Dermis blood vessel endothelial cell (primary cell): Measurements from ENCODE around the gene SAMD11. TPM values are rescaled to one million over a fixed set of nuclear protein-coding genes. Genes with fewer than 3 reads are reported as not detected.
A peak's percentile ranks its signal among the peaks of the same experiment; 100 is the strongest.
"Not testable (repeated sequence)": the region's sequence is repeated elsewhere in the genome, so short reads cannot be mapped to it uniquely, and the experiment has no call there.

Experiments used
- DNase-seq: peaks from one replicate; pipeline ENCODE4 v3.0.0; 2010
- total RNA-seq: library from RNA; depleted of rRNA; stranded (reverse); fragments of >200 nt; gene quantifications from 2 replicates; pipeline ENCODE4 v1.2.3, GENCODE V29; 2014

Gene SAMD11
- total RNA-seq, 1 donor from 2014 or later, result 0.68 TPM

DNA sequence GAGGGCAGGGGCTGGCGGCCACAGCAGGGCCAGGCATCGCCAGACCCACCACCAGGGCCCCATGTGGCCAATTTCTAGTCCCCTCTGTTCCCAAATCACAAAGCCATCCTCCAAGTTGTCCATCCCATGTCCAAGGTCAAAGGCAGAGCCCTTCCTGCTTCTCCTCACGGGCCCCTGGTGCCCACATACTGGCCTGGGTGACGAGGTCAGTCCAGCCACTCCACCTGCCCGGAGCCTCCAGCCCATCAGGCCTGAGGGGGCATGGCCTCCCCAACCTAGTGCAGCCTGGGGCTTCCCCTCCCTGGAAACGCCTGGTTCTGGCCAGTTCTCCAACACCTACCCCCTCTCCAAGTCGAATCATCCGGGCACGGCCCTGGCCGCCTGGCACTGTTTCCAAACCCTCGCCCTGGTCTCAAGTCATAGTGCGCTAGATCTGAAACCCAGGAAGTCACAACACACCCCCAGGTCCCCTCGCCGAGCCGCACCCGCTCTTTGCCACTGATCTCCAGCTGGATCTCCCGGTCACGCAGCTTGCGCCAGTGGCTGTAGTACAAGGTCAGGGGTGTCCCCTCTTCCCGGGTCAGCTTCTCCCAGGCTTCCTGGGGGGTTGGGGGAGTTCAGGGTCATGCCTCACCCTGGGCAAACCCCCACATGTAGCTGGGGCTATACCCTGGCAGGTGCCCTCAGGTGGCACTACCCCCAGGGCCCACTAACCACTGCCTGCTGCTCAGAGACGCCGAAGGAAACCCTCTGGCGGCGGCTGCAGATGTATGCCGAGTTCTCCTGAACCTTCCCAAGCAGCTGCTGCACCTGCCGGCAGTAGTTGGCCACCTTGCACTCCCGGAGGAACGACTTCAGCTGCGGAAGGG is 22.2 kb downstream of the SAMD11 start:
- DNase-seq, result no peak

DNA sequence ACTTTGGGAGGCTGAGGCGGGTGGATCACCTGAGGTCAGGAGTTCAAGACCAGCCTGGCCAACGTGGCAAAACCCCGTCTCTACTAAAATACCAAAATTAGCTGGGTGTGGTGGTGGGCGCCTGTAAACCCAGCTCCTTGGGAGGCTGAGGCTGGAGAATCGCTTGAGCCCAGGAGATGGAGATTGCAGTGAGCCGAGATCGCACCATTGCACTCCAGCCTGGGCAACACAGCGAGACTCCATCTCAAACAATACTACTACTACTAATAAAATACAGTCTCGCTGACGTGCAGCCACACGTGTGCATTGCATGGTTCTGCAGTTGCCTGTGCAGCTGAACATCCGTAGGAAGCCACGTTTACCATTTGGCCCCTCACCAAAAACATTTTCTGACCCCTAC is 23.1 kb downstream of the SAMD11 start:
- not testable (repeated sequence) for DNase-seq

DNA sequence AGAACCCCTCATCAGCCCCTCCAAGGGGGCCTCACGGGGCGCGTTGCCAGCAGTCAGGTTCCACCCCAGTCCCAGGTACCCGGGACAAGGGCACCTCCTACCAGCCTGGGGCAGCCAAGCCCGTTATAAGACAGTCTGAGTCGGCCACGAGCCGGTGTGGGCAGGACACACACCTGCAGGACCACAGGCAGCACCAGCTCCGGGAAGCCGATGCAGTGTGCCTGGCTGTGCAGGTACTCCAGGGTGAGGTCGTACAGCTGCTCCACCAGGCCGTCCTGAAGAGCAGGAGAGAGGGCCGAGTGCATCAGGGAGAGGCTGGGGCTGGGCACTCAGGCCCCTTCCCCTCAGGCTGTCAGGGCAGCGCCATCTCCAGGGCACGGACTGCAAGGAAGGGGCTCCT is 24.2 kb downstream of the SAMD11 start:
- DNase-seq, result no peak

DNA sequence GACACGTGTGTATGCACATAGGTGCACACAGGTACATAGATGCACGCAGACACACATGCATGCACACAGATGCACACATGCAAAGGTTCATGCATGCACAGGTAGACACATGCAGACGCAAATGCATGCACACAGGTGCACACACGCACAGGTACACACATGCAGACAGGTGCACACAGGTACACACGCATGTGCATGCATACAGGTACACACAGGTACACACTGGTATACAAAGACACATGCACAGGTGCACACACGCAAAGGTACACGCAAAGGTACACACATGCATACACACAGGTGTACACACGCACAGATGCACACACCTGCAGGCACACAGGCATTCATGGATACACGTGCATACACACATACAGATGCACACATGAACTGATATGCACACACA is 26.5 kb downstream of the SAMD11 start:
- DNase-seq, result no peak

DNA sequence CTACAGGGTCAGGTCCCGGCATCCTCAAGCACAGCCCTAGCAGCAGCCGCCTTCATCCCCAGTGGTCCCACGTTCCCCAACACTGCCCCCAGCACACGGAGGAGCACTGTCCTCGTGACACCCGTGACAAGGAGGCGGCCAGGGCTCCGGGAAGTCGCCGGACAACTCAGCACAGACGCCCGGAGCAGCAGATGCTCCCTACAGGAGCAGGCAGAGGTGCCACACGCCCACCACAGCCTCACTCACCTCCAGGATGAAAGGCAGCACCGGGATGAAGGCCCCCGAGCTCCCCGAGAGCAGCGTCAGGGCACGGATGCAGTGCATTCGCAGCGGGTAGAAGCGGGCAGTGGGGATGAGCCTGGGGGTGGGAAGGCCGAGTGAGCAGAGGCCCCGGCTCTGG is 27.2 kb downstream of the SAMD11 start:
- no peak for DNase-seq

DNA sequence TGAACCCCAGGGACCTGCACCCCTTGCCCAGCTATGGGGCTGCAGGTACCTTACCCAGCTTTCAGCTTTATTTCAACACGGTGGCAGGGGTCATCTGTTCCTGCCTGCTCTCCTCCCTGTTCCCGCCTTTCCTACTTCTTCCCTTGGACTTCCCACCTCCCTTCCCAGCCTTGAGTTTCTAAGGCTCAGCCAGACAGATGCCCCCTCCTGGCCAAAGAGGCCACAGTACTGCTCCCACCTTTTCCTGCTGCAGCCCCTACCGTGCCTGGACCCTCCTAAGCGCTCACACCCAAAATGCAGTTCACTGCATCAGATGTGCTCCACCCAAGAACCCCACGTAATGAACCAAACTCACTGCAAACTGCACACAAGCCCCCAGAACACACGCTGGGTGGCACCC is 27.6 kb downstream of the SAMD11 start:
- DNase-seq, result peak; percentile 44

DNA sequence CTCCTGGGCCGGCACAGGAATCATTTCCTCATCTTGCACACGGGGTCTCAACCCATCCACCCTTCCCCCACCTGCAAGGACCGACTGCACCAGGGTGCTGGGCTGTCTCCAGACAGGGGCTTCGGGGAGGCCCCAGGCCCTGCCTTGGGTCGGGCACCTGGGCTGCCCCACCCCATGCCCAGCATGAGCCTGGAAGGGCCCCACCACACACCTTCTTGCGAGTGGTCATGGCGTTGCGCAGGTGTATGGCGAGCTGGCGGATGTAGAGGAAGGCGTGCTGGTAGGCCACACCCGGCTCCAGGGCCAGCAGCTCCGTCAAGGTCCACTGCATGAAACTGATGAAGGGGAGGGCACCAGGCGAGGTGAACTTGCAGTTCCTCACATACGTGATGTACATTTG is 28.5 kb downstream of the SAMD11 start:
- DNase-seq, result no peak

DNA sequence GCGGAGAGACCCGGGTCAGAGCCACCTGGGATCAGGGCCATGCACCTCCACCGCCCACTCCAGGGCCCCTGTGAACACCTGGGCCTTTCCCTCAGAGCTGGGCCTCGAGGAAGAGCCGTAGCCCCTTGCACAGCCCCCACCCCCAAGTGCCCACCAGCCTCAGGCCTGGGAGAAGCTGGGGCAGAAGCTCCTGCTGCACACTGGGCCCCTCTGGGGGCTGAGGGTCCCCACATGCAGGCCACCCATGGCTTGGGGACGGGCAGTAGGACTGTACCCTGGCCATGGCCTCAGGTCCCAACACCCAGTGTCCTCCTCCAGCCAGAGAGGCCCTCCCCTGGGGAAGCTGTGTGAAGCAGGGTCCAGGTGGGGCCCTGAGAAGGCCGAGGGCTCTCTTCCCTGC is 28.9 kb downstream of the SAMD11 start:
- DNase-seq, result no peak

DNA sequence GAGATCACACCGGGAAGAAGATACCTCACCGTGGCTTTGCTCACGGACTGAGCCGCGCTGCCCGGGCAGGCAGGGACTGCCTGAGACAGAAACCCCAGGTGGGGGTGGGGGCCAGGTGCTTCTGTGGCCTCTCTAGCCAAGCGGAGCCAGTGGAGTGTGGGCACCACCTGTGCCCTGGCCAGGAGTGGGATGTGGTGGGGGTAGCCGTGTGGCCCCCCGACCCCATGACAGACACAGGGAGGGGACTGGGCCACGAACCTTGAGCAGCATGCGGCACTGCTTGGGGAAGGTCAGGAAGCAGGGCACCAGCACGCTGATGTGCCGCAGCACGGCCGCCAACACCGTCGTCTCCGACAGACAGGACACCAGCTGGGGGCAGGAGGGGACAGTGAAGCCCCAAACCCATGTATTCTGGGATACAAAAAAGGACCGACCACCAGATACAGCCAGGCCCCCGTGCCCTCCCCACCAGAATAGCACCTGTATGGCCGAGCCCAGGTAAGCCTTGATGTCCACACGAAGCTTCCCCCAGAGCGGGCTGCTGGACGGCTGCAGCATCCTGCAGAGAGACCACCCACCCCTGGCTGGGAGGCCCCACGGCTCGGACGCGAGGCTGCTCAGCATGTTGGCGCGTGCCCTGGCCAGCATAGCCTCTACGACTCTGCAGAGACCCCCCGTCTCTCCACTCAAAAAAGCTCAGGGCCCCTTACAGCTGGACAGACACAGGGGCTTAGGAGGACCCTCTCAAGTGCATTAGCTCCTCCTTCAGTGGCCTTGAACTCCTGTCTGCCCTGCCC is 30.0 kb downstream of the SAMD11 start:
- no peak for DNase-seq

DNA sequence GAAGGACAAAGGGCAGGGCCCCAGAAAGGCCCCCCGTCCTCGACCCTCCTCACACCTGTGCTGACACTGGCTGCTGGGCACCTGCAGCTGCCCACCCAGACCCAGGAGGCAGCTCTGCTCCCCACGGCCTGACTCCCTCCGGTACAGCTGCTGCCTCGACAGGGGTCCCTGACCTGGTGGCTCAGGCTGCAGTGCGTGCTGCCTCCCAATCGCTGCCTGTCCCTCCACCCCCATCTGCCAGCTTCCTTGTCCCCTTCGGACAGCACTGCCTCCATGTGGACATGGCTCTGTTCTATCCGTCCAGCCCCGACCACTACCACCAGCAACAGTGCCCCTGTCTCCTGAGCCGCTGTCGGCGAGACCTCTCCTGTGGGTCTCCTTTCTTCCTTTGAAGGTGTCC is 31.2 kb downstream of the SAMD11 start:
- no peak for DNase-seq

DNA sequence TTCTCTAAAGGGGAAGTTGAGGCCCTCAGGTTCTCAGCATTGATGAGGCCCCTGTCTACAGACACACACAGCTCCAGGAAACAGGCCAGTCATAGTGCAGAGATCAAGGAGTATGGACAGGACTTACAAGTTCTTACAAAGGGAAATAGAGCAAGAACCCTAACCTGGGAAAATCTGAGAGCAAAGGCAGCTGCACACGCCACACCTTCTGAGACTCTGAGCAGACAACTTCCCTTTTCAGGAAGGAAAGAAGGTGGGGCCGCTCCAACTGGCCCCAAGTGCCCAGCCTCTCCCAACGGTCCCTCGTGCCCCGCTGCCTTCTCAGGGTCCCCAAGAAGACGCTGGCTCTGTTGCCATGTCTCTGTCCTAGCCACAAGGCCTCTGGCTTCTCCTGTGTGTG is 31.8 kb downstream of the SAMD11 start:
- no peak for DNase-seq

DNA sequence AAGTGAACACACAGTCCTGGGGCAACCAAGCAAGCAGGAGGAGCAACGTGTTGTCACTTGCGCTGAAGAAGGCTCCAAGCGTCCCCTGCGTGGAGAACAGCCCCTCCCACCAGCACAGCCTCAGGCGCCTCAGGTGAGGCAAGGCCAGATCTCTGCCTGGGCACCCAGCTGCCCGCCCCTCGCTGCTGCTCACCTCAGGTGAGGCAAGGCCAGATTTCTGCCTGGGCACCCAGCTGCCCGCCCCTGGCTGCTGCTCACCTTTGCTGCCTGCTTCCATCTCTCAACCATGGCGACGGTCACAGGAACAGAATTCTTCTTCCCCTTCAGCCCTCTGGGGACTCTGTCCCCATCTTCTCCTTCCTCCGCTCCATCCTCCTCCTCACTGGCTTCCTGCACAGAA is 32.9 kb downstream of the SAMD11 start:
- no peak for DNase-seq

DNA sequence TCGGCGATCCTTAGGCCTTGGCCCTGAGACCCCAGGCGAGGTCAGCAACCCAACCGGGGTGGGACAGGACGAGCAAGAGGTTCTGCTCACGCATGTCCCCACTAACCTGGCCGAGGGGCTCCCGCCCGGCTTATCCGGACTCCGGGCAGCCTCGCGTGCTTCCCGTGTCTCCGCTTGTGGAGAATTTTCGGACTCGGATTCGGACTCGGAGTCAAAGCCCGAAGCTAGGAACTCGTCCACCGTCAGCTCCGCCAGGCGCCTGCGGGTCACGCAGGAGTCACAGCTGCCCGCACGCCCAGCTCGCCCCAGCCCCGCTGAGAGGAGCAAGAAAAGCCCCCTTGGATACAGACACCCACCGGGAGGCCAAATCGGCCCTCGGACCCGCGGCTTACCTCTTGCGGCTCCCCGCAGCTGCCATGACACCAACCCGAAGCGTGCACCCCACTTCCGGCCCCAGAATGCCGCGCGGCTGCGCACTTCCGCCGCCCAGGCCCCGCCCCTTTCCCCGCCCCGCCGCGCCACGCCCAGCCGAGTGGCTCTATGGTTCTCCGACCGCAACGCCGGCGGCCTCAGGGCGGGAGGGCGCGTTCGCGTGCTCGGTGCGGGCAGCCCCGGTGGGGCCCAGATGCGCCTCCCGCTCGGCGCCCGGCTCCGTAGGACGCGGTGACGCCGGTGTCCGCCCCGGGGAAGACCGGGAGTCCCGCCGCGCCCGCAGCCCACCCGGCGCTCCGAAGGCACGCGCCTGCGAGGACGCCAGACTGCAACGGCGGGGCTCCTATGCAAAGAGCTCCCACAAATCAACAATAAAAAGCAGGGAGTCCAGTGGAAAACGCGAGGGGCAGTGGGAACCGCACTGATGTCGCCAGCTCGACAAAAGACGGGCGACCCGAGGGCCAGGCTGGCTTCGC is 35.4 kb downstream of the SAMD11 start, which contains the start of gene NOC2L:
NOC2L (minus strand) TSS at position 434 of the 908 bp plus-strand sequence; CDS start at position 418, 16 bp downstream.
- peak; percentile 93 for DNase-seq

DNA sequence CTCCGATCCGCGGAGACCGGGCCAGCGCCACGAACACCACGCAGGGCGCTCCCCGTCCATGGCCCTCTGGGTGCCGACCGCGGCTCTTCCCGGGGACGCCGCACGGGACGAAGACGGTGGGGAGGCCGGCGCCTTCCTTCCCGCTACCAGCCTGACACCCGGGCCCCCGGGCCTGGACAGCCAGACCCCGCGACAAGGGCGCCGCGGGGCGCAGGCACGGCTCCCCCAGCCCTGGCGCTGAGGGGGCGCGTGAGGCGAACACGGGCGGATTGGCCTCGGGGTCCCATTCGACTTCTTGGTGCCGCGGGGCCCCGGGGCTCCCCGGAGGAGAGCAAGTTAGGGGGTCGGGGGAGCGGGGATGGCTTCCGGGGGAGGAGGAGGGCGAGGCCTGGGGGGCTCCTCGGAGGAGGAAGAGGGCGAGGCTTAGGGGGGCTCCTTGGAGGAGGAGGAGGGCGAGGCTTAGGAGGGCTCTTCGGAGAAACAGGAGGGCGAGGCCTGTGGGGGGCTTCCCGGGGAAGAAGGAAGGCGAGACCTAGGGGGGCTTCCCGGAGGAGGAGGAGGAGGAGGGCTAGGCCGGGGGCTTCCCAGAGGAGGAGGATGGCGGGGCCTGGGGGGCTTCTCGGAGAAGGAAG is 36.1 kb downstream of the SAMD11 start:
- no peak for DNase-seq

DNA sequence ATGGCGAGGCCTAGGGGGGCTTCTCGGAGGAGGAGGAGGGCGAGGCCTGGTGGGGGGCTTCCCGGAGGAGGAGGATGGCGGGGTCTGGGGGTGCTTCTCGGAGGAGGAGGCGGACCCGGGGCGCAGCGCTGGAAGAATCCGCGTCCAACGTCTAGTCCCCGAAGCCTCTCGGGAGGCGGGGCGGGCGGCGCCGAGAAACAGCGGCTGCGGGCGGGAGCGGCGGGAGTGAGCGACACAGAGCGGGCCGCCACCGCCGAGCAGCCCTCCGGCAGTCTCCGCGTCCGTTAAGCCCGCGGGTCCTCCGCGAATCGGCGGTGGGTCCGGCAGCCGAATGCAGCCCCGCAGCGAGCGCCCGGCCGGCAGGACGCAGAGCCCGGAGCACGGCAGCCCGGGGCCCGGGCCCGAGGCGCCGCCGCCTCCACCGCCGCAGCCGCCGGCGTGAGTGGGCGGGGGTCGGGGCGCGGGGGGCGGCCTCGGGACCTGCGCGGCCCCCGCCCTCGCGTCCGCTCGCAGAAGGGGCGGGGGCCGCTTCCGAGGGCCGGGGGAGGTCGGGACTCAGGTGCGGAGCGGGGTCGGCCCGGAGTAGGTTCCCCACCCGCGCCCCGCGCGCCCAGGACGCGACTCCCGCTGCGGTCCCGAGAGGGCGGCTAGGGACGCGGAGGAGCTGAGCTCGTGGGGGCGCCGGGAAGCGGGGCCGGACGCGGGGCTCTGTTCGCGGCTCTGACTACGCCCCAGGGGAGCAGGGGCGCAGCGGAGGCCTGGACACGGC is 36.8 kb downstream of the SAMD11 start, which contains the start of gene KLHL17:
KLHL17 (plus strand) TSS at position 222 of the 769 bp plus-strand sequence; CDS start at position 332, 110 bp downstream.
- peak; percentile 74 for DNase-seq

DNA sequence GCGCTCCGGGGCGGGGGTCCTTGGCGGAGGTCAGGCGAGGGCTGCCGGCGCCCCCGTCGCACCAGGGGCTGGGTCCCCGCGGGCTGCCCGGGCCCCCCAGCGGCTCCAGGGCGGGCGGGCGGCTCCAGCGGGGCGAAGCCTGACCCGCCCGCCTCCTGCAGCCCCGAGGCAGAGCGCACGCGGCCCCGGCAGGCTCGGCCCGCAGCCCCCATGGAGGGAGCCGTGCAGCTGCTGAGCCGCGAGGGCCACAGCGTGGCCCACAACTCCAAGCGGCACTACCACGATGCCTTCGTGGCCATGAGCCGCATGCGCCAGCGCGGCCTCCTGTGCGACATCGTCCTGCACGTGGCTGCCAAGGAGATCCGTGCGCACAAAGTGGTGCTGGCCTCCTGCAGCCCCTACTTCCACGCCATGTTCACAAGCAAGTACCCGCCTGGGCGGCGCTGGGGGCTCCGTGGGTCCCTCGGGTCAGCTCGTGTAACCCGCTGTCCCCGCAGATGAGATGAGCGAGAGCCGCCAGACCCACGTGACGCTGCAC is 37.5 kb downstream of the SAMD11 start:
- DNase-seq, result peak; percentile 30

DNA sequence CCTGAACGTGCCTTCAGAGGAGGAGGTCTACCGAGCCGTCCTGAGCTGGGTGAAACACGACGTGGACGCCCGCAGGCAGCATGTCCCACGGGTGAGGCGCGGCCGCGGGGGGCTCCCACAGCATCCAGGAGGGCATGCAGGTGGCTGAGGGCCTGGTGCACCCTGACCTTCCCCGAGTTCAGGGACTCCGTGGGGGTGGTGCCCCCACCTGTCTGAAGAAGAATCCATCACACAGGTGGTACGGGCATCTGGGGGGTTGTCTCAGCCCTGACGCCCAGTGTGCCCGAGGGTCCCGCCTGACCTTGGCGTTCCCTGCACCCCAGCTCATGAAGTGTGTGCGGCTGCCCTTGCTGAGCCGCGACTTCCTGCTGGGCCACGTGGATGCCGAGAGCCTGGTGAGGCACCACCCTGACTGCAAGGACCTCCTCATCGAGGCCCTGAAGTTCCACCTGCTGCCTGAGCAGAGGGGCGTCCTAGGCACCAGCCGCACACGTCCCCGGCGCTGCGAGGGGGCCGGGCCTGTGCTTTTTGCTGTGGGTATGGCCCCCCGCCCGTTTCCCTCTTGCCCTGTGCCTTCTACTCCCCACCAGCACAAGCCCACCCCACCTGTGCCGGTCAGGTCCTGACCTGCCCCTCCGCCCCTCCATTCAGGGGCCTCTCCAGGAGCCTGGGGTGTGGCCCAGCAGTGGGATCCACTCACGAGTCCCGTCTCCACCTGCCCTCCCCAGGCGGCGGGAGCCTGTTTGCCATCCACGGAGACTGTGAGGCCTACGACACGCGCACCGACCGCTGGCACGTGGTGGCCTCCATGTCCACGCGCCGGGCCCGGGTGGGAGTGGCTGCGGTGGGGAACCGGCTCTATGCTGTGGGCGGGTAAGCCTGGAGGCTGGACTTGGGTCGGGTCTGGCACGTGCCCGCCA is 38.9 kb downstream of the SAMD11 start:
- DNase-seq, result no peak

DNA sequence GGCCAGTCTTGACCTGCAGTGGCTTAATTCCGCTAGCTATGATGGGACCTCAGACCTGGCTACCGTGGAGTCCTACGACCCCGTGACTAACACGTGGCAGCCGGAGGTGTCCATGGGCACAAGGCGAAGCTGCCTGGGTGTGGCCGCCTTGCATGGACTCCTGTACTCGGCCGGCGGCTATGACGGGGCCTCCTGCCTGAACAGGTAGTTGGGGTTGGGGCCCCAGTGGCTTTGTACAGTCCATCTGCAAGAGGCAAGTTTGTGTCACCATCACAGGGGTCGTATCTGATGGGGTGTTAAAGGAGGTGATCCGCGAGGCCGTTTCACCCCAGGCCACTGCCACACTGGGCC is 39.6 kb downstream of the SAMD11 start:
- DNase-seq, result no peak

DNA sequence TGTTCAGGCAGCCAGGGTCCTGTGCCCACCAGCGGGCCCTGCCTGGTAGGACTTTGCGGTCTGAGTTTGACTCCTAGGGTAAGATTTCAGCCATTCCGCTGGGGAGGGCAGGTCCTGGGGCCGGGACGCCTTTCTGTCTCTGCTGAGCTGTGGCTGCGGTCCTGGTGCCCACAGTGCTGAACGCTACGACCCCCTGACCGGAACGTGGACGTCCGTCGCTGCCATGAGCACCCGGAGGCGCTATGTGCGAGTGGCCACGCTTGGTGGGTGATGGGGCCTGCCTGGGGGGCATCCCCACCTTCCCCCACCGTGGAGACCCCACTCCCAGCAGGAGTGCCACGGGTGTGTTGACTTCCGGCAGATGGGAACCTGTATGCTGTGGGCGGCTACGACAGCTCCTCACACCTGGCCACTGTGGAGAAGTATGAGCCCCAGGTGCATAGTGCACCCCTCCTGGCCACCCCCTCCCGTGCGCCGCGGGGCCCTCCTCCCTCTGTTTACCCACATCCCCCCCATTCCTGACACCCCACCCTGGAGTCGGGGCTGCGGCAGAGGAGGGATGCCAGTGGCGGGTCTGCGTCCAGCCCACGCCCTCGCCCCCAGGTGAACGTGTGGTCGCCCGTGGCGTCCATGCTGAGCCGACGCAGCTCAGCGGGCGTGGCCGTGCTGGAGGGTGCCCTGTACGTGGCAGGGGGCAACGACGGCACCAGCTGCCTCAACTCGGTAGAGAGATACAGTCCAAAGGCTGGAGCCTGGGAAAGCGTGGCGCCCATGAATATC is 40.2 kb downstream of the SAMD11 start:
- DNase-seq, result no peak
